Measurements from ENCODE around the gene JAZF1. TPM values are rescaled to one million over a fixed set of nuclear protein-coding genes. Genes with fewer than 3 reads are reported as not detected.

JAZF1 gene
- total RNA-seq, 2 donors from 2014 or later, result 4.0 to 4.9 TPM

DNA sequence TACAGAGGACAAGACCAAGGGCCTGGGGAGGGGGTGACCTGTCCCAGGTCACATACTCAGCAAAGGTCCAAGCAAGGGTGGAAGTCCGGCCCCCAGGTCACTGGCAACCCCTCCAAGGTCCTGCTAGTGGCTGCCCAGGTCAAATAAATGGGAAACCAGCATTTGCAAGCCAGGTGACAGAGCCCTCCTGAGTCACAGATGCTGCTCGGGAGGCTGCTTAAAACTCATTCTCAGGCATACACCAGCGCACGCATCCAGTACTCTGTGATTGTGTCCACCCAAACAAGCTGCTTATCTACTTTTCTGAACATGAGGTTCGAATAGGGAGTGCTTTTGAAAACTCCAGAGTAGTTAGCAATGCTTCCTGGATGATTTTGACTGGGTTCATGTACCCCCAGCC lies 310.0 kb downstream of the JAZF1 start:
- no peak overlapping the region for H3K27ac ChIP-seq
- ATAC-seq, result no peak
- no peak for DNase-seq
- no peak overlapping the region for H3K4me3 ChIP-seq
- no peaks in the 10 kb centered on the region for H3K36me3 ChIP-seq (replicated peaks in 1 of 2; ENCODE audit: insufficient read depth in 1 of 2, low read depth in 2 of 2)
- peaks cover 53% of the 10 kb centered on the region for H3K4me1 ChIP-seq
- 82 to 87% methylated on average over 4 to 5 of the region's 5 CpGs for WGBS, 2 donors
- no peaks in the 10 kb centered on the region for H3K27me3 ChIP-seq
- TF ChIP-seq, protein P1, sequence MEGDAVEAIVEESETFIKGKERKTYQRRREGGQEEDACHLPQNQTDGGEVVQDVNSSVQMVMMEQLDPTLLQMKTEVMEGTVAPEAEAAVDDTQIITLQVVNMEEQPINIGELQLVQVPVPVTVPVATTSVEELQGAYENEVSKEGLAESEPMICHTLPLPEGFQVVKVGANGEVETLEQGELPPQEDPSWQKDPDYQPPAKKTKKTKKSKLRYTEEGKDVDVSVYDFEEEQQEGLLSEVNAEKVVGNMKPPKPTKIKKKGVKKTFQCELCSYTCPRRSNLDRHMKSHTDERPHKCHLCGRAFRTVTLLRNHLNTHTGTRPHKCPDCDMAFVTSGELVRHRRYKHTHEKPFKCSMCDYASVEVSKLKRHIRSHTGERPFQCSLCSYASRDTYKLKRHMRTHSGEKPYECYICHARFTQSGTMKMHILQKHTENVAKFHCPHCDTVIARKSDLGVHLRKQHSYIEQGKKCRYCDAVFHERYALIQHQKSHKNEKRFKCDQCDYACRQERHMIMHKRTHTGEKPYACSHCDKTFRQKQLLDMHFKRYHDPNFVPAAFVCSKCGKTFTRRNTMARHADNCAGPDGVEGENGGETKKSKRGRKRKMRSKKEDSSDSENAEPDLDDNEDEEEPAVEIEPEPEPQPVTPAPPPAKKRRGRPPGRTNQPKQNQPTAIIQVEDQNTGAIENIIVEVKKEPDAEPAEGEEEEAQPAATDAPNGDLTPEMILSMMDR (IDR thresholded peaks at IDR 0.05), result no peak
- TF ChIP-seq POLR2A (IDR thresholded peaks at IDR 0.05), result no peak
- intact Hi-C loops (cut with DNase I), result no loop called here
- no peaks in the 10 kb centered on the region for H3K9me3 ChIP-seq

DNA sequence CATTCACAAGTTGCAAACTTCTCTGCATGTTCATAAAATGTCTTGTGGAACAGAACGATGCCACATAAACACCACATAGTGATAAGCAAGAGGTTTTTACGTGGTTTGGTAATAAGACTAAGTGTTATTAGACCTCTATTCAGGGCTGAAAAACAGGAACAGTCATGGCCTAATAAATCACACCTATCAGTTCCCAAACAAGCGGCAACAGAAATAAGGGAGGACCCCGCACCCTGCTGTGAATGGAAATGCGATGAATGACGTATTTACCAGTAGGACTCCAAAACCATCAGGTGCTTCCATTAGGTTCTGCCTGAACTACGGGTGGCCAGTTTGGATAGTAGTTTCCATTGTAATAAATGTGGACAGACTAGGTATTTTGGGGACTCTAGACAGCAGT lies 311.5 kb downstream of the JAZF1 start:
- Histone ChIP-seq H3K9me3 (no peaks in the 10 kb centered on the region), H3K36me3 (replicated peaks in 1 of 2; ENCODE audit: insufficient read depth in 1 of 2, low read depth in 2 of 2) (no peaks in the 10 kb centered on the region), H3K4me3 (no peak overlapping the region), H3K27me3 (no peaks in the 10 kb centered on the region), H3K27ac (no peak overlapping the region), H3K4me1 (peaks cover 37% of the 10 kb centered on the region)
- 86 to 96% methylated on average over 7 of the region's 7 CpGs for WGBS, 2 donors
- intact Hi-C loops (cut with DNase I), result no loop called here
- DNase-seq (no peak), ATAC-seq (no peak)
- TF ChIP-seq, protein P1 (IDR thresholded peaks at IDR 0.05), result no peak

DNA sequence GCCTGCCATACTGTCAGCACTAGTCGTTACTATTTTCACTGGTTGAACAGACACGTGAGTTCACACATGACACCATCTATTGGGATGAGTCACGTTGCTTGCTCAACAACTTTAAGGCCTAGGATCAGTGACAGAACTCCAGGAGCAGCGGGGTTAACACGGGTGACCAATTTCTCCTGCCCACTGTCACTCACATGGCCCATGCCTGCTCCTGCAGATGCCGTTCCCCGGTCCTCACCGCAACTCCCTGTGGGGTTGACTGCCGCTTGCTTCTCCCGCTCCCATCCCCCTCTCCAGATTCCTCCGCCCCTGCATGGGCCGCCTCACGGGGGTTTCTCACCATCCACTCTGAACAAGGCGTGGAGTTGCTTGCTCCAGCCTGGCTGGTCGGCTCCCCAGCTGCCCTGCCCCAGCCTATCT lies 312.5 kb downstream of the JAZF1 start:
- 92 to 99% methylated on average over 15 of the region's 15 CpGs for WGBS, 2 donors
- Histone ChIP-seq H3K4me1 (peaks cover 28% of the 10 kb centered on the region), H3K9me3 (no peaks in the 10 kb centered on the region), H3K4me3 (no peak overlapping the region), H3K27ac (no peak overlapping the region), H3K36me3 (replicated peaks in 1 of 2; ENCODE audit: insufficient read depth in 1 of 2, low read depth in 2 of 2) (no peaks in the 10 kb centered on the region), H3K27me3 (no peaks in the 10 kb centered on the region)
- intact Hi-C loops (cut with DNase I), result no loop called here
- DNase-seq, result no peak
- ATAC-seq, result no peak
- TF ChIP-seq, protein P1 (IDR thresholded peaks at IDR 0.05), result no peak
- no peak for TF ChIP-seq POLR2A (IDR thresholded peaks at IDR 0.05)

DNA sequence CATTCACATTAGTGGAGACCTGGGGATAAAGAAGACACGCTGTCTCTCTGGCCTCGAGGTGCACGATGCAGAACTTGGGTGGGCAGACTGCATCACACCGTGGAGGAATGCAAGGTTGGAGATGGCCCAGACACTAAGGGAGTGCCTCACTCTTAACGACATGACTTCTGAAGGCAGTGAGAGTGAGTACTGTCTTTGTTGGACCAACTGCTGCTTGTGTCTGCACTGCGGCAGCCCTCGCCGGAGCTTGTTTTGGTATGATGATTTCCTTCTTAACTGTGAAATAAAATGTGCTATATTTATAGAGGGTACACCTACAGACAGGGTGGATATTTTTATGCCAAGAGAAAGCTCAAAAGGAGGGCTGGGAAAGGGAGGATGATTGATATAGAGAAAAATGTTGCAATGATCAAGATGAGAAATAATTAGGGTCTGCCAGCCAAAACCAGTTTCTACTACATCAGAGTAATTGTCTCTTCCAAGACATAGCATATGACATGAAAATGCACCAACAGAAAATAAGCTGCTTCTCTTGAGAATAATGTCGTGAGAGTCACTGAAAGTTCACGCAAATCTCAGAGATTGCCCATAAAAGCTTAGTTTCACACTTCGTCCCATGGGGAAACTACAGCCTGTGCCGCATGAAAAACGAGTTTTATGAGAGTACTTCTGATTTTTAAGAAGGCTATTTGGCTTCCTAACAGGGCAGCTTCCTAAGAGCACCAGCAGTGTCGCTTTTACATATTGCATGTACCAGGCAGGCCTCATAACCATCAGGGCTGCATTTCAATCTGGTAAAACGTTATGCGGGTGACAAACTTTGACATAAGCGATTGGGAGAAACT lies 313.5 kb downstream of the JAZF1 start:
- intact Hi-C loops (cut with DNase I), result no loop called here

More for the DNA sequence above, 313.5 kb downstream of the JAZF1 start:
- H3K4me3 ChIP-seq, result no peak overlapping the region
- WGBS, 2 donors, result 88 to 90% methylated on average over 17 of the region's 17 CpGs
- ATAC-seq (no peak), DNase-seq (no peak)
- H3K9me3 ChIP-seq, result no peaks in the 10 kb centered on the region
- no peaks in the 10 kb centered on the region for H3K36me3 ChIP-seq (replicated peaks in 1 of 2; ENCODE audit: insufficient read depth in 1 of 2, low read depth in 2 of 2)
- no peaks in the 10 kb centered on the region for H3K27me3 ChIP-seq
- H3K4me1 ChIP-seq, result peaks cover 17% of the 10 kb centered on the region
- TF ChIP-seq POLR2A (IDR thresholded peaks at IDR 0.05), result no peak
- TF ChIP-seq, protein P1 (IDR thresholded peaks at IDR 0.05), result no peak
- no peak overlapping the region for H3K27ac ChIP-seq
